Measurements from ENCODE around the gene GRIK5.

The GRIK5 gene

DNA sequence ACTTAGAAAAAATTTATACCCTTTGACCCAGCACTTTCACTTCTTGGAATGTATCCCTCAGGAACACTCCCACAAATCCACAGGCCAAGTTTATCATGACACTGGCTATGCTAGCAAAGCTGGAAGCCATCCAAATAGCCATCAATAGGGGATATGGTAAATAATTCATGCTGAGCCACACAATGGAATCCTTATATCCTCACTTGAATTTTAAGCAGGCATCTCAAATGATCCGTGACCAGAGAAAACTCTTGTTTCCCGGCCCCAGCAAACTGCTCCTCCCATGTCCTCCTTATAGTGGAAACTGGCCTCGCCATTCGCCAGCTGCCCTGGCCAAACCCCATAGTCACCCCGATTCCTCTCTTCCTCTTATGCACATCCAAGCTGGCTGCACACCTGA, 37.6 kb downstream of the GRIK5 start (continued):
- TF ChIP-seq, protein P1, sequence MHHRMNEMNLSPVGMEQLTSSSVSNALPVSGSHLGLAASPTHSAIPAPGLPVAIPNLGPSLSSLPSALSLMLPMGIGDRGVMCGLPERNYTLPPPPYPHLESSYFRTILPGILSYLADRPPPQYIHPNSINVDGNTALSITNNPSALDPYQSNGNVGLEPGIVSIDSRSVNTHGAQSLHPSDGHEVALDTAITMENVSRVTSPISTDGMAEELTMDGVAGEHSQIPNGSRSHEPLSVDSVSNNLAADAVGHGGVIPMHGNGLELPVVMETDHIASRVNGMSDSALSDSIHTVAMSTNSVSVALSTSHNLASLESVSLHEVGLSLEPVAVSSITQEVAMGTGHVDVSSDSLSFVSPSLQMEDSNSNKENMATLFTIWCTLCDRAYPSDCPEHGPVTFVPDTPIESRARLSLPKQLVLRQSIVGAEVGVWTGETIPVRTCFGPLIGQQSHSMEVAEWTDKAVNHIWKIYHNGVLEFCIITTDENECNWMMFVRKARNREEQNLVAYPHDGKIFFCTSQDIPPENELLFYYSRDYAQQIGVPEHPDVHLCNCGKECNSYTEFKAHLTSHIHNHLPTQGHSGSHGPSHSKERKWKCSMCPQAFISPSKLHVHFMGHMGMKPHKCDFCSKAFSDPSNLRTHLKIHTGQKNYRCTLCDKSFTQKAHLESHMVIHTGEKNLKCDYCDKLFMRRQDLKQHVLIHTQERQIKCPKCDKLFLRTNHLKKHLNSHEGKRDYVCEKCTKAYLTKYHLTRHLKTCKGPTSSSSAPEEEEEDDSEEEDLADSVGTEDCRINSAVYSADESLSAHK (tag by site-specific recombination; IDR thresholded peaks at IDR 0.05) = peak; percentile 96
- TF ChIP-seq, protein P2, sequence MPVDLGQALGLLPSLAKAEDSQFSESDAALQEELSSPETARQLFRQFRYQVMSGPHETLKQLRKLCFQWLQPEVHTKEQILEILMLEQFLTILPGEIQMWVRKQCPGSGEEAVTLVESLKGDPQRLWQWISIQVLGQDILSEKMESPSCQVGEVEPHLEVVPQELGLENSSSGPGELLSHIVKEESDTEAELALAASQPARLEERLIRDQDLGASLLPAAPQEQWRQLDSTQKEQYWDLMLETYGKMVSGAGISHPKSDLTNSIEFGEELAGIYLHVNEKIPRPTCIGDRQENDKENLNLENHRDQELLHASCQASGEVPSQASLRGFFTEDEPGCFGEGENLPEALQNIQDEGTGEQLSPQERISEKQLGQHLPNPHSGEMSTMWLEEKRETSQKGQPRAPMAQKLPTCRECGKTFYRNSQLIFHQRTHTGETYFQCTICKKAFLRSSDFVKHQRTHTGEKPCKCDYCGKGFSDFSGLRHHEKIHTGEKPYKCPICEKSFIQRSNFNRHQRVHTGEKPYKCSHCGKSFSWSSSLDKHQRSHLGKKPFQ (tag by site-specific recombination; IDR thresholded peaks at IDR 0.05) = peak; percentile 81; the same call in 1 of the 2 replicates
- TF ChIP-seq WT1 (tag by site-specific recombination; IDR thresholded peaks at IDR 0.05) (peak; percentile 99), HOXD13 (CRISPR knock-in tag; IDR thresholded peaks at IDR 0.05; ENCODE audit: borderline replicate concordance) (no peak), MZF1 (tag by site-specific recombination; IDR thresholded peaks at IDR 0.05; ENCODE audit: borderline replicate concordance) (peak; percentile 100), ZNF114 (tag by site-specific recombination; IDR thresholded peaks at IDR 0.05) (no peak), SP3 (tag by site-specific recombination; IDR thresholded peaks at IDR 0.05) (peak; percentile 47; the same call in 1 of the 2 replicates), MYNN (tag by site-specific recombination; IDR thresholded peaks at IDR 0.05; ENCODE audit: borderline replicate concordance) (no peak), GFI1B (tag by site-specific recombination; IDR thresholded peaks at IDR 0.05) (peak; percentile 88; the same call in 1 of the 2 replicates), ZNF514 (tag by site-specific recombination; IDR thresholded peaks at IDR 0.05) (no peak), ZSCAN30 (tag by site-specific recombination; IDR thresholded peaks at IDR 0.05) (peak; percentile 95), SALL2 (tag by site-specific recombination; IDR thresholded peaks at IDR 0.05; ENCODE audit: borderline replicate concordance) (no peak), ZNF530 (tag by site-specific recombination; IDR thresholded peaks at IDR 0.05; ENCODE audit: low read depth) (no peak), ZNF600 (tag by site-specific recombination; IDR thresholded peaks at IDR 0.05) (no peak), GLI4 (tag by site-specific recombination; IDR thresholded peaks at IDR 0.05) (no peak), ZNF654 (tag by site-specific recombination; IDR thresholded peaks at IDR 0.05; ENCODE audit: low read depth) (no peak), EGR2 (tag by site-specific recombination; IDR thresholded peaks at IDR 0.05; ENCODE audit: low read depth) (no peak), BCL11B (tag by site-specific recombination; IDR thresholded peaks at IDR 0.05; ENCODE audit: low read depth) (no peak), KLF9 (tag by site-specific recombination; IDR thresholded peaks at IDR 0.05; ENCODE audit: low read depth) (peak; percentile 59; the same call in 1 of the 2 replicates), ZBTB8A (tag by site-specific recombination; IDR thresholded peaks at IDR 0.05) (peak; percentile 67), ZNF341 (tag by site-specific recombination; IDR thresholded peaks at IDR 0.05; ENCODE audit: low read depth) (peak; percentile 52), ZFP69B (tag by site-specific recombination; IDR thresholded peaks at IDR 0.05) (peak; percentile 89)
- TF ChIP-seq, protein P3, sequence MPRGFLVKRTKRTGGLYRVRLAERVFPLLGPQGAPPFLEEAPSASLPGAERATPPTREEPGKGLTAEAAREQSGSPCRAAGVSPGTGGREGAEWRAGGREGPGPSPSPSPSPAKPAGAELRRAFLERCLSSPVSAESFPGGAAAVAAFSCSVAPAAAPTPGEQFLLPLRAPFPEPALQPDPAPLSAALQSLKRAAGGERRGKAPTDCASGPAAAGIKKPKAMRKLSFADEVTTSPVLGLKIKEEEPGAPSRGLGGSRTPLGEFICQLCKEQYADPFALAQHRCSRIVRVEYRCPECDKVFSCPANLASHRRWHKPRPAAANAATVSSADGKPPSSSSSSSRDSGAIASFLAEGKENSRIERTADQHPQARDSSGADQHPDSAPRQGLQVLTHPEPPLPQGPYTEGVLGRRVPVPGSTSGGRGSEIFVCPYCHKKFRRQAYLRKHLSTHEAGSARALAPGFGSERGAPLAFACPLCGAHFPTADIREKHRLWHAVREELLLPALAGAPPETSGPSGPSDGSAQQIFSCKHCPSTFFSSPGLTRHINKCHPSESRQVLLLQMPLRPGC (tag by site-specific recombination; IDR thresholded peaks at IDR 0.05) = peak; percentile 87
- TF ChIP-seq, protein P4, sequence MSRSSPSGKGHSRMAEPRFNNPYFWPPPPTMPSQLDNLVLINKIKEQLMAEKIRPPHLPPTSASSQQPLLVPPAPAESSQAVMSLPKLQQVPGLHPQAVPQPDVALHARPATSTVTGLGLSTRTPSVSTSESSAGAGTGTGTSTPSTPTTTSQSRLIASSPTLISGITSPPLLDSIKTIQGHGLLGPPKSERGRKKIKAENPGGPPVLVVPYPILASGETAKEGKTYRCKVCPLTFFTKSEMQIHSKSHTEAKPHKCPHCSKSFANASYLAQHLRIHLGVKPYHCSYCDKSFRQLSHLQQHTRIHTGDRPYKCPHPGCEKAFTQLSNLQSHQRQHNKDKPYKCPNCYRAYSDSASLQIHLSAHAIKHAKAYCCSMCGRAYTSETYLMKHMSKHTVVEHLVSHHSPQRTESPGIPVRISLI (tag by site-specific recombination; IDR thresholded peaks at IDR 0.05) = no peak
- TF ChIP-seq, protein P5, sequence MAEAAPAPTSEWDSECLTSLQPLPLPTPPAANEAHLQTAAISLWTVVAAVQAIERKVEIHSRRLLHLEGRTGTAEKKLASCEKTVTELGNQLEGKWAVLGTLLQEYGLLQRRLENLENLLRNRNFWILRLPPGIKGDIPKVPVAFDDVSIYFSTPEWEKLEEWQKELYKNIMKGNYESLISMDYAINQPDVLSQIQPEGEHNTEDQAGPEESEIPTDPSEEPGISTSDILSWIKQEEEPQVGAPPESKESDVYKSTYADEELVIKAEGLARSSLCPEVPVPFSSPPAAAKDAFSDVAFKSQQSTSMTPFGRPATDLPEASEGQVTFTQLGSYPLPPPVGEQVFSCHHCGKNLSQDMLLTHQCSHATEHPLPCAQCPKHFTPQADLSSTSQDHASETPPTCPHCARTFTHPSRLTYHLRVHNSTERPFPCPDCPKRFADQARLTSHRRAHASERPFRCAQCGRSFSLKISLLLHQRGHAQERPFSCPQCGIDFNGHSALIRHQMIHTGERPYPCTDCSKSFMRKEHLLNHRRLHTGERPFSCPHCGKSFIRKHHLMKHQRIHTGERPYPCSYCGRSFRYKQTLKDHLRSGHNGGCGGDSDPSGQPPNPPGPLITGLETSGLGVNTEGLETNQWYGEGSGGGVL (tag by site-specific recombination; IDR thresholded peaks at IDR 0.05) = peak; percentile 77
- TF ChIP-seq, protein P6, sequence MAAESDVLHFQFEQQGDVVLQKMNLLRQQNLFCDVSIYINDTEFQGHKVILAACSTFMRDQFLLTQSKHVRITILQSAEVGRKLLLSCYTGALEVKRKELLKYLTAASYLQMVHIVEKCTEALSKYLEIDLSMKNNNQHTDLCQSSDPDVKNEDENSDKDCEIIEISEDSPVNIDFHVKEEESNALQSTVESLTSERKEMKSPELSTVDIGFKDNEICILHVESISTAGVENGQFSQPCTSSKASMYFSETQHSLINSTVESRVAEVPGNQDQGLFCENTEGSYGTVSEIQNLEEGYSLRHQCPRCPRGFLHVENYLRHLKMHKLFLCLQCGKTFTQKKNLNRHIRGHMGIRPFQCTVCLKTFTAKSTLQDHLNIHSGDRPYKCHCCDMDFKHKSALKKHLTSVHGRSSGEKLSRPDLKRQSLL (tag by site-specific recombination; IDR thresholded peaks at IDR 0.05) = peak; percentile 33; the same call in 1 of the 2 replicates
- TF ChIP-seq, protein P7, sequence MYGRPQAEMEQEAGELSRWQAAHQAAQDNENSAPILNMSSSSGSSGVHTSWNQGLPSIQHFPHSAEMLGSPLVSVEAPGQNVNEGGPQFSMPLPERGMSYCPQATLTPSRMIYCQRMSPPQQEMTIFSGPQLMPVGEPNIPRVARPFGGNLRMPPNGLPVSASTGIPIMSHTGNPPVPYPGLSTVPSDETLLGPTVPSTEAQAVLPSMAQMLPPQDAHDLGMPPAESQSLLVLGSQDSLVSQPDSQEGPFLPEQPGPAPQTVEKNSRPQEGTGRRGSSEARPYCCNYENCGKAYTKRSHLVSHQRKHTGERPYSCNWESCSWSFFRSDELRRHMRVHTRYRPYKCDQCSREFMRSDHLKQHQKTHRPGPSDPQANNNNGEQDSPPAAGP (tag by site-specific recombination; IDR thresholded peaks at IDR 0.05) = peak; percentile 83
- TF ChIP-seq, protein P8, sequence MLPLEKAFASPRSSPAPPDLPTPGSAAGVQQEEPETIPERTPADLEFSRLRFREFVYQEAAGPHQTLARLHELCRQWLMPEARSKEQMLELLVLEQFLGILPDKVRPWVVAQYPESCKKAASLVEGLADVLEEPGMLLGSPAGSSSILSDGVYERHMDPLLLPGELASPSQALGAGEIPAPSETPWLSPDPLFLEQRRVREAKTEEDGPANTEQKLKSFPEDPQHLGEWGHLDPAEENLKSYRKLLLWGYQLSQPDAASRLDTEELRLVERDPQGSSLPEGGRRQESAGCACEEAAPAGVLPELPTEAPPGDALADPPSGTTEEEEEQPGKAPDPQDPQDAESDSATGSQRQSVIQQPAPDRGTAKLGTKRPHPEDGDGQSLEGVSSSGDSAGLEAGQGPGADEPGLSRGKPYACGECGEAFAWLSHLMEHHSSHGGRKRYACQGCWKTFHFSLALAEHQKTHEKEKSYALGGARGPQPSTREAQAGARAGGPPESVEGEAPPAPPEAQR (tag by site-specific recombination; IDR thresholded peaks at IDR 0.05) = no peak
